ENCODE data around the gene PPFIBP2. TPM values are rescaled to one million over a fixed set of nuclear protein-coding genes. Genes with fewer than 3 reads are reported as not detected.

Gene PPFIBP2
- total and polyA plus RNA-seq, 8 donors: 28.1 to 153 (median 71.9) TPM

GRCh38 chr11:7677071-7677470 lies 163.3 kb downstream of the PPFIBP2 start:
- 72 to 85% (median 75%) methylated on average over 5 of the region's 5 CpGs for WGBS, 5 donors
- TF ChIP-seq, protein P1, sequence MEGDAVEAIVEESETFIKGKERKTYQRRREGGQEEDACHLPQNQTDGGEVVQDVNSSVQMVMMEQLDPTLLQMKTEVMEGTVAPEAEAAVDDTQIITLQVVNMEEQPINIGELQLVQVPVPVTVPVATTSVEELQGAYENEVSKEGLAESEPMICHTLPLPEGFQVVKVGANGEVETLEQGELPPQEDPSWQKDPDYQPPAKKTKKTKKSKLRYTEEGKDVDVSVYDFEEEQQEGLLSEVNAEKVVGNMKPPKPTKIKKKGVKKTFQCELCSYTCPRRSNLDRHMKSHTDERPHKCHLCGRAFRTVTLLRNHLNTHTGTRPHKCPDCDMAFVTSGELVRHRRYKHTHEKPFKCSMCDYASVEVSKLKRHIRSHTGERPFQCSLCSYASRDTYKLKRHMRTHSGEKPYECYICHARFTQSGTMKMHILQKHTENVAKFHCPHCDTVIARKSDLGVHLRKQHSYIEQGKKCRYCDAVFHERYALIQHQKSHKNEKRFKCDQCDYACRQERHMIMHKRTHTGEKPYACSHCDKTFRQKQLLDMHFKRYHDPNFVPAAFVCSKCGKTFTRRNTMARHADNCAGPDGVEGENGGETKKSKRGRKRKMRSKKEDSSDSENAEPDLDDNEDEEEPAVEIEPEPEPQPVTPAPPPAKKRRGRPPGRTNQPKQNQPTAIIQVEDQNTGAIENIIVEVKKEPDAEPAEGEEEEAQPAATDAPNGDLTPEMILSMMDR (IDR thresholded peaks at IDR 0.05): no peak
- no peak for TF ChIP-seq POLR2A (IDR thresholded peaks at IDR 0.05)
- no peak for TF ChIP-seq EP300 (IDR thresholded peaks at IDR 0.05)
- TF ChIP-seq POLR2AphosphoS5 (IDR thresholded peaks at IDR 0.05): no peak
- Histone ChIP-seq H3K9me3 (no peaks in the 10 kb centered on the region), H3K4me3 (no peak overlapping the region), H3K27ac (no peak overlapping the region), H3K36me3 (no peaks in the 10 kb centered on the region), H3K27me3 (peaks cover 0 to 25% (median 0%) of the 10 kb centered on the region in 3 donors), H3K4me1 (peaks cover 20 to 25% (median 23%) of the 10 kb centered on the region in 4 donors)
- no peak for DNase-seq
- intact Hi-C loops (cut with DNase I; ENCODE audit: low total_unique reads): no loop called here

DNA sequence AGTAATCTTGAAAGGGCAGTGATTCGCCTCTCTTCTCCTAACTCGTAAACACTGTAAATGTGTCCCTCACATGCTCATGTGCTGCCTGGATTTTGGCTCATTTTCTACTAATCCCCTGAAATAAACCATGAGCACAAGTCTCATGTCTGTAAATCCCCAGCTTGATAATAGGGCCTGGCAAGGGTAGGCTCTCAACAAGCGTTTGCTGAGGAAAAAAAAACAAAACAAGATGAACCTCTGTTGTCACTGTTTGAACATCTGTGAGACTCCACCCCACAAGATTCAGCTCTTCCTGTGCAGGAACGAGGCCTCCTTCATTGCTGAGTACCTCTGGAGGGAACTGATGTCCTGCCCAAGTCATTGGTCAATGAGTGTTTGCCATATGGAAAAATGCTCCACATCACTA lies 164.0 kb downstream of the PPFIBP2 start:
- peaks cover 14 to 18% (median 16%) of the 10 kb centered on the region in 4 donors for H3K4me1 ChIP-seq
- H3K27me3 ChIP-seq: peaks cover 0 to 18% (median 0%) of the 10 kb centered on the region in 3 donors
- no peaks in the 10 kb centered on the region for H3K9me3 ChIP-seq
- TF ChIP-seq EP300 (IDR thresholded peaks at IDR 0.05) (no peak), POLR2AphosphoS5 (IDR thresholded peaks at IDR 0.05) (no peak), POLR2A (IDR thresholded peaks at IDR 0.05) (no peak)
- TF ChIP-seq, protein P1 (IDR thresholded peaks at IDR 0.05): no peak
- WGBS, 5 donors: 46 to 59% (median 56%) methylated on average over 4 of the region's 4 CpGs
- H3K4me3 ChIP-seq: no peak overlapping the region
- H3K27ac ChIP-seq: no peak overlapping the region
- peak in 1 of 2 donors; percentile 30 for DNase-seq
- no peaks in the 10 kb centered on the region for H3K36me3 ChIP-seq
- intact Hi-C loops (cut with DNase I; ENCODE audit: low total_unique reads): no loop called here

DNA sequence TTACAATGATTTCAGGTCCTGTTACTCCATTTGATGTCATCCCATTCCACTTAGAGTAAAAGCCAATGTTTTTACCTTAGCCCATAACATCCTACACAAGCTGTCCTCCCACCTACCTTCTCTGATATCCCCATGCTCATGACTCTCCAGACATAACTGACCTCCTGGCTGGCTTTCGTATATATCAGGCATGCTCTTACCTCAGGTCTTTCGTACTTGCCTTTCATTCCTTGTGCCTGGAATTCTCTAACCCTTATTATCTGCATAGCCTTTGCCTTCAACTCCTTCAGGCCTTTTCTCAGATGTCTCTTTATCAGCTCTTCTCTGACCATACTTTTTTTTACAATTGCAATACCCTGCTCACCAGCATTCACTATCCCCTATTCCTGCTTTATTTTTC lies 169.8 kb downstream of the PPFIBP2 start:
- Histone ChIP-seq H3K36me3 (no peaks in the 10 kb centered on the region), H3K27ac (no peak overlapping the region), H3K4me1 (no peaks in the 10 kb centered on the region), H3K4me3 (no peak overlapping the region), H3K9me3 (no peaks in the 10 kb centered on the region), H3K27me3 (no peaks in the 10 kb centered on the region)
- TF ChIP-seq, protein P1 (IDR thresholded peaks at IDR 0.05): no peak
- TF ChIP-seq EP300 (IDR thresholded peaks at IDR 0.05) (no peak), POLR2AphosphoS5 (IDR thresholded peaks at IDR 0.05) (no peak), POLR2A (IDR thresholded peaks at IDR 0.05) (no peak)
- WGBS, 5 donors: 80 to 94% (median 87%) methylated on average over 2 of the region's 2 CpGs
- DNase-seq: no peak
- intact Hi-C loops (cut with DNase I; ENCODE audit: low total_unique reads): loop anchor here (10.0 kb wide), 1 partner anchor 179 kb away; no protein-coding TSS in a partner anchor

- TF ChIP-seq POLR2A (IDR thresholded peaks at IDR 0.05) (no peak), EP300 (IDR thresholded peaks at IDR 0.05) (no peak), POLR2AphosphoS5 (IDR thresholded peaks at IDR 0.05) (no peak)
- TF ChIP-seq, protein P1 (IDR thresholded peaks at IDR 0.05): no peak
- no peaks in the 10 kb centered on the region for H3K4me1 ChIP-seq
- 81 to 91% (median 89%) methylated on average over 4 of the region's 4 CpGs for WGBS, 5 donors
Measured at GRCh38 chr11:7686761-7687160, 173.0 kb downstream of the PPFIBP2 start.

More at GRCh38 chr11:7686761-7687160, 173.0 kb downstream of the PPFIBP2 start:
- Histone ChIP-seq H3K27ac (no peak overlapping the region), H3K36me3 (no peaks in the 10 kb centered on the region), H3K27me3 (no peaks in the 10 kb centered on the region), H3K9me3 (no peaks in the 10 kb centered on the region), H3K4me3 (no peak overlapping the region)
- DNase-seq: no peak
- intact Hi-C loops (cut with DNase I; ENCODE audit: low total_unique reads): loop anchor here (10.0 kb wide), 1 partner anchor 182 kb away; no protein-coding TSS in a partner anchor

Data from stomach (tissue), 9 donors.